GM19438 (cell line): ENCODE measurements around the gene IKZF1.

Experiments
- ATAC-seq: cut with Tn5 transposase; IDR thresholded peaks from one replicate; pipeline ENCODE4 v1.9.1; 2021; ENCODE audit warnings: low read depth; ENCODE audit not compliant: unreplicated experiment

Gene IKZF1

GRCh38 chr7:50399635-50400034 is 95.1 kb downstream of the IKZF1 start:
- no peak for ATAC-seq

- no peak for ATAC-seq
These were observed 95.6 kb downstream of the IKZF1 start for GRCh38 chr7:50400114-50400513.

- ATAC-seq, result no peak
These were observed 99.9 kb downstream of the IKZF1 start for GRCh38 chr7:50404392-50404791.

GRCh38 chr7:50405221-50405620 is 100.7 kb downstream of the IKZF1 start:
- ATAC-seq, result no peak

GRCh38 chr7:50406935-50407334 is 102.4 kb downstream of the IKZF1 start:
- ATAC-seq, result no peak

- ATAC-seq, result peak; percentile 57
These were observed 105.6 kb downstream of the IKZF1 start for GRCh38 chr7:50409856-50410745.

GRCh38 chr7:50411332-50411731 is 106.8 kb downstream of the IKZF1 start:
- no peak for ATAC-seq

GRCh38 chr7:50412973-50413372 is 108.5 kb downstream of the IKZF1 start:
- no peak for ATAC-seq

GRCh38 chr7:50413561-50413960 is 109.0 kb downstream of the IKZF1 start:
- ATAC-seq, result no peak

- ATAC-seq, result no peak
These were observed 111.4 kb downstream of the IKZF1 start for GRCh38 chr7:50415844-50416364.

- ATAC-seq, result peak; percentile 83
These were observed 112.1 kb downstream of the IKZF1 start for GRCh38 chr7:50416527-50417182.

GRCh38 chr7:50418086-50418515 is 113.6 kb downstream of the IKZF1 start:
- ATAC-seq, result peak; percentile 73

GRCh38 chr7:50418526-50419290 is 114.2 kb downstream of the IKZF1 start:
- ATAC-seq, result no peak

- no peak for ATAC-seq
These were observed 116.5 kb downstream of the IKZF1 start for GRCh38 chr7:50421043-50421442.

GRCh38 chr7:50422858-50423257 is 118.3 kb downstream of the IKZF1 start:
- no peak for ATAC-seq

GRCh38 chr7:50423860-50424259 is 119.3 kb downstream of the IKZF1 start:
- no peak for ATAC-seq

GRCh38 chr7:50425318-50425717 is 120.8 kb downstream of the IKZF1 start:
- ATAC-seq, result no peak

- ATAC-seq, result no peak
These were observed 121.9 kb downstream of the IKZF1 start for GRCh38 chr7:50426280-50427045.

GRCh38 chr7:50427518-50427917 is 123.0 kb downstream of the IKZF1 start:
- no peak for ATAC-seq

GRCh38 chr7:50428911-50429310 is 124.4 kb downstream of the IKZF1 start:
- ATAC-seq, result no peak
